Measurements from ENCODE around the gene GATAD2A. TPM values are rescaled to one million over a fixed set of nuclear protein-coding genes. Genes with fewer than 3 reads are reported as not detected.

The GATAD2A gene, protein sequence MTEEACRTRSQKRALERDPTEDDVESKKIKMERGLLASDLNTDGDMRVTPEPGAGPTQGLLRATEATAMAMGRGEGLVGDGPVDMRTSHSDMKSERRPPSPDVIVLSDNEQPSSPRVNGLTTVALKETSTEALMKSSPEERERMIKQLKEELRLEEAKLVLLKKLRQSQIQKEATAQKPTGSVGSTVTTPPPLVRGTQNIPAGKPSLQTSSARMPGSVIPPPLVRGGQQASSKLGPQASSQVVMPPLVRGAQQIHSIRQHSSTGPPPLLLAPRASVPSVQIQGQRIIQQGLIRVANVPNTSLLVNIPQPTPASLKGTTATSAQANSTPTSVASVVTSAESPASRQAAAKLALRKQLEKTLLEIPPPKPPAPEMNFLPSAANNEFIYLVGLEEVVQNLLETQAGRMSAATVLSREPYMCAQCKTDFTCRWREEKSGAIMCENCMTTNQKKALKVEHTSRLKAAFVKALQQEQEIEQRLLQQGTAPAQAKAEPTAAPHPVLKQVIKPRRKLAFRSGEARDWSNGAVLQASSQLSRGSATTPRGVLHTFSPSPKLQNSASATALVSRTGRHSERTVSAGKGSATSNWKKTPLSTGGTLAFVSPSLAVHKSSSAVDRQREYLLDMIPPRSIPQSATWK
- 41.2 to 53.3 TPM (median 44.7 TPM) in 5 replicates for total RNA-seq (2022; extraction: Qiagen RNA extraction; ENCODE audit: low read depth)

GRCh38 chr19:19404879-19405860, at the start of gene GATAD2A:
GATAD2A (plus strand) TSS chr19:19405675; CDS start chr19:19465346, 59,671 bp downstream.

GRCh38 chr19:19514881-19515641, 109.6 kb downstream of the GATAD2A start, which contains the start of gene TSSK6:
TSSK6 (minus strand) TSS chr19:19515548; CDS start chr19:19515427, 121 bp downstream.

DNA sequence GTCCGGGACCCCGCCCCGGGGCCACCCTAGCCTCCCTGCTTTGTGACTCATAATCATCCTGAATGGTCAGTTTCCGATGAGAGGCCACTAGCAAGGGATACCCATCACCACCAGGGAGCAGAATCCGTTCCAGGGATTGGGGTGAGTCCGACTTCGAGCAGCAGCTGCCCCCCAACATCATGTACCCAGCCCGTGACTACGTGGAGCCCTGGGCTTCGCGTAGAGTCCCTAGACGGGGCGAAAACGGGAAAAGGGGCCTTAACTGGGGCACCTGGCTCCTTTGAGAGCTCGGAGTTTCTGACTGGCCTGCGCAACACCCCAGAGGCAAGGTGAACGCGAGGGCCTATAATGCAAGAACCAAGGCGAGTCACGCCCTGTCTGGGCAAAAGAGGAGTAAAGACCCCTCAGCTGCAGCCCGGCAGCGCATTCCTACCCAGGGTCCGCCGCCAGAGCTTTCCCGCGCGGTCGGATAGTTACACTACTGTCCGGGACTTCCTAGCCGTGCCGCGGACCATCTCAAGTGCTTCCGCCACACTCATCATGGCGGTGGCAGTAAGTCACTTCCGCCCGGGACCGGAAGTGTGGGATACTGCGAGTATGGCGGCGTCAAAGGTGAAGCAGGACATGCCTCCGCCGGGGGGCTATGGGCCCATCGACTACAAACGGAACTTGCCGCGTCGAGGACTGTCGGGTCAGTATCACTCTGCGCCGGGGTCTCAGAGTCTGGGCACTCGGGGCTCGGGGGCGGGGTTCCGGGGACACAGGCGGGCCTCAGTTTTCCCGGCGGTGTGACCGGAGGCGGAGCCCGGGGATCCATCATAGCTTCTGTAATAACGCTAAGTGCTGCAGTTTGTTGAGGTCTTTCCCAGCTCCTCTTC, 110.4 kb downstream of the GATAD2A start, which contains the start of gene NDUFA13:
NDUFA13 (plus strand) TSS at position 584 of the 878 bp plus-strand sequence; CDS start at position 598, 14 bp downstream.

GRCh38 chr19:19528721-19529490, 123.4 kb downstream of the GATAD2A start, which contains the start of gene YJEFN3:
YJEFN3 (plus strand) TSS chr19:19528911; CDS start chr19:19528933, 22 bp downstream.

GRCh38 chr19:19538061-19538784, 132.7 kb downstream of the GATAD2A start, which contains the start of gene CILP2:
CILP2 (plus strand) TSS chr19:19538265; CDS start chr19:19538350, 85 bp downstream.

Other genes starting within 250 kb of the GATAD2A start
- 0.24 to 1.1 TPM (median 0.27 TPM) in 5 replicates for gene MEF2B, start 235.4 kb upstream of the GATAD2A start, total RNA-seq (2022; extraction: Qiagen RNA extraction; ENCODE audit: low read depth)
- gene BORCS8, start 213.5 kb upstream of the GATAD2A start, total RNA-seq (2022; extraction: Qiagen RNA extraction; ENCODE audit: low read depth) = 7.5 to 11.7 TPM (median 11.2 TPM) in 5 replicates
- 31.0 to 50.4 TPM (median 42.5 TPM) in 5 replicates for gene RFXANK, start 213.4 kb upstream of the GATAD2A start, total RNA-seq (2022; extraction: Qiagen RNA extraction; ENCODE audit: low read depth)
- 31.1 to 34.5 TPM (median 31.8 TPM) in 5 replicates for gene NR2C2AP, start 202.3 kb upstream of the GATAD2A start, total RNA-seq (2022; extraction: Qiagen RNA extraction; ENCODE audit: low read depth)
- 0.03 to 0.23 TPM (median 0.05 TPM) in 3 of 5 replicates, not detected in the others for gene NCAN, start 193.7 kb upstream of the GATAD2A start, total RNA-seq (2022; extraction: Qiagen RNA extraction; ENCODE audit: low read depth)
- 0.34 to 0.87 TPM (median 0.51 TPM) in 5 replicates for gene TM6SF2, start 132.4 kb upstream of the GATAD2A start, total RNA-seq (2022; extraction: Qiagen RNA extraction; ENCODE audit: low read depth)
- gene SUGP1, start 85.2 kb upstream of the GATAD2A start, total RNA-seq (2022; extraction: Qiagen RNA extraction; ENCODE audit: low read depth) = 23.1 to 30.6 TPM (median 26.1 TPM) in 5 replicates
- gene MAU2, start 84.8 kb upstream of the GATAD2A start, total RNA-seq (2022; extraction: Qiagen RNA extraction; ENCODE audit: low read depth) = 10.5 to 14.4 TPM (median 12.2 TPM) in 5 replicates
- gene TSSK6, start 109.9 kb downstream of the GATAD2A start, total RNA-seq (2022; extraction: Qiagen RNA extraction; ENCODE audit: low read depth) = 0.85 to 1.8 TPM (median 1.6 TPM) in 5 replicates
- 162 to 199 TPM (median 165 TPM) in 5 replicates for gene NDUFA13, start 110.5 kb downstream of the GATAD2A start, total RNA-seq (2022; extraction: Qiagen RNA extraction; ENCODE audit: low read depth)
- 1.8 to 3.8 TPM (median 3.4 TPM) in 5 replicates for gene YJEFN3, start 123.2 kb downstream of the GATAD2A start, total RNA-seq (2022; extraction: Qiagen RNA extraction; ENCODE audit: low read depth)
- gene CILP2, start 132.6 kb downstream of the GATAD2A start, total RNA-seq (2022; extraction: Qiagen RNA extraction; ENCODE audit: low read depth) = 0.11 to 0.32 TPM (median 0.22 TPM) in 5 replicates
- 1.5 to 2.1 TPM (median 1.9 TPM) in 5 replicates for gene PBX4, start 213.0 kb downstream of the GATAD2A start, total RNA-seq (2022; extraction: Qiagen RNA extraction; ENCODE audit: low read depth)
- 2.9 to 4.6 TPM (median 3.3 TPM) in 5 replicates for gene LPAR2, start 222.5 kb downstream of the GATAD2A start, total RNA-seq (2022; extraction: Qiagen RNA extraction; ENCODE audit: low read depth)
- 3.5 to 5.8 TPM (median 4.9 TPM) in 5 replicates for gene GMIP, start 238.0 kb downstream of the GATAD2A start, total RNA-seq (2022; extraction: Qiagen RNA extraction; ENCODE audit: low read depth)

Data from A549 treated with RU486 at 1 μM for 4 hours (cell line).